Astrocyte (in vitro differentiated cells and primary cell): Measurements from ENCODE around the gene MIOS. TPM values are rescaled to one million over a fixed set of nuclear protein-coding genes. Genes with fewer than 3 reads are reported as not detected.

ENCODE experiments used
- DNase-seq: peaks from one replicate; pipeline ENCODE4 v3.0.0-alpha.2; 2010; ENCODE audit warnings: low read depth
- FAIRE-seq: peaks from 2 replicates; lab custom pipeline; 2011; peaks lifted over from hg19 to GRCh38; lab: Jason Lieb, UNC
- H2AFZ ChIP-seq: 2 replicates; pipeline ENCODE4 v1.6.0; 2012; ENCODE audit warnings: low read depth, low read length, inconsistent platforms
- H3K27ac ChIP-seq: 2 replicates; pipeline ENCODE4 v1.5.1; 2011; ENCODE audit warnings: low read depth, low read length, inconsistent platforms
- H3K27me3 ChIP-seq: 2 replicates; pipeline ENCODE4 v1.6.0; 2011; ENCODE audit warnings: low read length, inconsistent platforms; ENCODE audit not compliant: insufficient read depth
- H3K36me3 ChIP-seq: 2 replicates; pipeline ENCODE4 v1.5.1; 2011; ENCODE audit warnings: low read length, inconsistent platforms; ENCODE audit not compliant: insufficient read depth
- H3K4me1 ChIP-seq: 2 replicates; pipeline ENCODE4 v1.5.1; 2011; ENCODE audit warnings: low read length, inconsistent platforms; ENCODE audit not compliant: insufficient read depth
- H3K4me2 ChIP-seq: 2 replicates; pipeline ENCODE4 v1.6.0; 2012; ENCODE audit warnings: low read length, inconsistent platforms
- H3K4me3 ChIP-seq: 2 replicates; pipeline ENCODE4 v1.5.1; 2011; ENCODE audit warnings: low read depth, mild to moderate bottlenecking, low read length, inconsistent platforms; ENCODE audit not compliant: insufficient read depth
- H3K79me2 ChIP-seq: 2 replicates; pipeline ENCODE4 v1.6.0; 2012; ENCODE audit warnings: mild to moderate bottlenecking, low read length, inconsistent platforms; ENCODE audit not compliant: insufficient read depth
- H3K9ac ChIP-seq: 2 replicates; pipeline ENCODE4 v1.6.0; 2012; ENCODE audit warnings: mild to moderate bottlenecking, low read length, inconsistent platforms
- H3K9me3 ChIP-seq: 2 replicates; pipeline ENCODE4 v1.5.1; 2012; ENCODE audit warnings: low read depth, mild to moderate bottlenecking, low read length, inconsistent platforms; ENCODE audit not compliant: insufficient read depth
- H4K20me1 ChIP-seq: 2 replicates; pipeline ENCODE4 v1.6.0; 2012; ENCODE audit warnings: low read length, inconsistent platforms; ENCODE audit not compliant: insufficient read depth
- H3K27ac Mint-ChIP-seq: one replicate; pipeline ENCODE4 v1.8.0; 2021; ENCODE audit warnings: mild to moderate bottlenecking, mixed read lengths; ENCODE audit not compliant: unreplicated experiment
- H3K27me3 Mint-ChIP-seq: one replicate; pipeline ENCODE4 v1.8.0; 2021; ENCODE audit warnings: low read depth, mixed read lengths; ENCODE audit not compliant: unreplicated experiment
- H3K36me3 Mint-ChIP-seq: one replicate; pipeline ENCODE4 v1.8.0; 2021; ENCODE audit warnings: low read depth, mixed read lengths; ENCODE audit not compliant: unreplicated experiment
- H3K4me1 Mint-ChIP-seq: one replicate; pipeline ENCODE4 v1.8.0; 2021; ENCODE audit warnings: low read depth, mixed read lengths; ENCODE audit not compliant: unreplicated experiment
- H3K4me3 Mint-ChIP-seq: one replicate; pipeline ENCODE4 v1.8.0; 2021; ENCODE audit warnings: mild to moderate bottlenecking, moderate library complexity, mixed read lengths; ENCODE audit not compliant: unreplicated experiment
- H3K9me3 Mint-ChIP-seq: one replicate; pipeline ENCODE4 v1.8.0; 2021; ENCODE audit warnings: mild to moderate bottlenecking, mixed read lengths; ENCODE audit not compliant: unreplicated experiment
- CTCF ChIP-seq: IDR thresholded peaks from 2 replicates; pipeline ENCODE4 v1.5.1; 2011; ENCODE audit warnings: low read depth, mild to moderate bottlenecking, inconsistent platforms, low read length, moderate library complexity; ENCODE audit not compliant: insufficient read depth
- EZH2 ChIP-seq: IDR thresholded peaks from 2 replicates; pipeline ENCODE4 v1.6.1; 2012; ENCODE audit warnings: mild to moderate bottlenecking, low read length, inconsistent platforms; ENCODE audit not compliant: insufficient read depth
- total RNA-seq: library from RNA; stranded (reverse); gene quantifications from 2 replicates; pipeline ENCODE4 v1.2.1, GENCODE V29; 2021

Gene MIOS
- total RNA-seq, 1 donor from 2014 or later = 16.4 TPM

GRCh38 chr7:7569615-7570014 lies 2.9 kb downstream of the MIOS start:
- no peak overlapping the region for H3K27ac Mint-ChIP-seq
- H3K27me3 ChIP-seq = no peaks in the 10 kb centered on the region
- peaks cover 5% of the 10 kb centered on the region for H3K4me1 Mint-ChIP-seq
- H3K4me1 ChIP-seq = peaks cover 13% of the 10 kb centered on the region
- H3K27me3 Mint-ChIP-seq = no peaks in the 10 kb centered on the region
- DNase-seq = no peak
- H3K9ac ChIP-seq = no peak overlapping the region
- FAIRE-seq = no peak
- H3K36me3 Mint-ChIP-seq = peaks cover 9% of the 10 kb centered on the region
- no peak overlapping the region for H3K27ac ChIP-seq
- H2AFZ ChIP-seq = no peak overlapping the region
- no peaks in the 10 kb centered on the region for H3K9me3 ChIP-seq
- H3K9me3 Mint-ChIP-seq = no peaks in the 10 kb centered on the region
- peaks cover 5% of the 10 kb centered on the region for H3K36me3 ChIP-seq
- peaks cover 66% of the 10 kb centered on the region for H3K79me2 ChIP-seq
- TF ChIP-seq EZH2 (no peak), CTCF (no peak)
- no peak overlapping the region for H3K4me2 ChIP-seq
- no peak overlapping the region for H3K4me3 ChIP-seq
- no peak overlapping the region for H3K4me3 Mint-ChIP-seq
- peaks cover 14% of the 10 kb centered on the region for H4K20me1 ChIP-seq

DNA sequence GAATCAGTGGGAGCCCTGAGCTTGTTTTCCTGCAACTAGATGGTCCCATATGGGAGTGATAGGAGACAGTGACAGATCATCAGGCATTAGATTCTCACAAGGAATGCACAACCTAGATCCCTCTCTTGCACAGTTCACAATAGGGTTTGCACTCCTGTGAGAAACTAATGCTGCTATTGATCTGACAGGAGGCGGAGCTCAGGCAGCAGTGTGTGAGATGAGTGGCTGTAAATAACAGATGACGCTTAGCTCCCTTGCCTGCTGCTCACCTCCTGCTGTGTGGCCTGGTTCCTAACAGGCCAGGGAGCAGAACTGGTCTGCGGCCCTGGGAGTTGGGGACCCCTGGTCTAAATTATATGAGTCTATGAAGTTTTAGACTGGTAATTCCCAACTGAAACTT lies 3.9 kb downstream of the MIOS start:
- Mint-ChIP-seq H3K36me3 (peaks cover 9% of the 10 kb centered on the region), H3K27me3 (no peaks in the 10 kb centered on the region), H3K27ac (no peak overlapping the region), H3K4me3 (no peak overlapping the region), H3K4me1 (peaks cover 5% of the 10 kb centered on the region), H3K9me3 (no peaks in the 10 kb centered on the region)
- Histone ChIP-seq H3K4me3 (no peak overlapping the region), H3K27ac (no peak overlapping the region), H3K27me3 (no peaks in the 10 kb centered on the region), H3K36me3 (peaks cover 5% of the 10 kb centered on the region), H3K79me2 (peaks cover 66% of the 10 kb centered on the region), H3K4me2 (no peak overlapping the region), H3K4me1 (peaks cover 12% of the 10 kb centered on the region), H4K20me1 (peaks cover 14% of the 10 kb centered on the region), H2AFZ (no peak overlapping the region), H3K9ac (no peak overlapping the region), H3K9me3 (no peaks in the 10 kb centered on the region)
- TF ChIP-seq EZH2 (no peak), CTCF (no peak)
- FAIRE-seq = no peak
- no peak for DNase-seq

DNA sequence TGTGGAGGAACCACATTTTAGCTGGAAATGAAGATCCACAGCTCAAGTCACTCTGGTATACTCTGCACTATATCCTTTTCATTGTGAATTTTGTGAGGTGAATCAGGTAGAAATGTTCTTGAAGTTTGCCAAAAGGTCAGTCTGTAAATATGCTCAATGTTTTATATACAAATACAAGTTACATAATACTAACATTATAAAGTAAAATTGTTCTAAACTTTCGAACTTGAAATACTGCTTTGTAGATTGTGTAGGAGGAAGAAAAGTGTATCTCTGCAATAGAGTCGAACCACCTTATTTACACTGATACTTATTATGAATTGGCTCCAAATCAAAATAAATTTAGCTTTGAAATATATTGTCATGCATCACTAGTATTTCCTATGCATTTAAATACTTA lies 7.0 kb downstream of the MIOS start:
- no peaks in the 10 kb centered on the region for H3K27me3 ChIP-seq
- H3K4me1 ChIP-seq = no peaks in the 10 kb centered on the region
- Mint-ChIP-seq H3K4me1 (no peaks in the 10 kb centered on the region), H3K36me3 (peaks cover 9% of the 10 kb centered on the region), H3K4me3 (no peak overlapping the region), H3K27me3 (no peaks in the 10 kb centered on the region), H3K9me3 (no peaks in the 10 kb centered on the region), H3K27ac (no peak overlapping the region)
- H3K4me2 ChIP-seq = no peak overlapping the region
- DNase-seq (no peak), FAIRE-seq (no peak)
- no peak overlapping the region for H3K4me3 ChIP-seq
- H3K36me3 ChIP-seq = peaks cover 5% of the 10 kb centered on the region
- no peaks in the 10 kb centered on the region for H3K9me3 ChIP-seq
- H3K79me2 ChIP-seq = peaks cover 52% of the 10 kb centered on the region
- no peak for TF ChIP-seq EZH2
- TF ChIP-seq CTCF = no peak
- peaks cover 9% of the 10 kb centered on the region for H4K20me1 ChIP-seq
- H2AFZ ChIP-seq = no peak overlapping the region
- H3K9ac ChIP-seq = no peak overlapping the region
- no peak overlapping the region for H3K27ac ChIP-seq
